Erythroblast (primary cell): Measurements from ENCODE around the gene SPINK4.

Experiments used
- DNase-seq, 2 experiments: peaks; one replicate each; lab custom pipeline; 2025; lab: John Stamatoyannopoulos, UW
- GATA1 ChIP-seq: IDR thresholded peaks from 2 replicates; pipeline ENCODE4 v1.6.1; 2011; ENCODE audit warnings: low read depth, mild to moderate bottlenecking, control low read depth, low read length, moderate library complexity
- POLR2A ChIP-seq: IDR thresholded peaks from 2 replicates; pipeline ENCODE4 v1.6.1; 2011; ENCODE audit warnings: mild to moderate bottlenecking, low read length

Gene SPINK4

DNA sequence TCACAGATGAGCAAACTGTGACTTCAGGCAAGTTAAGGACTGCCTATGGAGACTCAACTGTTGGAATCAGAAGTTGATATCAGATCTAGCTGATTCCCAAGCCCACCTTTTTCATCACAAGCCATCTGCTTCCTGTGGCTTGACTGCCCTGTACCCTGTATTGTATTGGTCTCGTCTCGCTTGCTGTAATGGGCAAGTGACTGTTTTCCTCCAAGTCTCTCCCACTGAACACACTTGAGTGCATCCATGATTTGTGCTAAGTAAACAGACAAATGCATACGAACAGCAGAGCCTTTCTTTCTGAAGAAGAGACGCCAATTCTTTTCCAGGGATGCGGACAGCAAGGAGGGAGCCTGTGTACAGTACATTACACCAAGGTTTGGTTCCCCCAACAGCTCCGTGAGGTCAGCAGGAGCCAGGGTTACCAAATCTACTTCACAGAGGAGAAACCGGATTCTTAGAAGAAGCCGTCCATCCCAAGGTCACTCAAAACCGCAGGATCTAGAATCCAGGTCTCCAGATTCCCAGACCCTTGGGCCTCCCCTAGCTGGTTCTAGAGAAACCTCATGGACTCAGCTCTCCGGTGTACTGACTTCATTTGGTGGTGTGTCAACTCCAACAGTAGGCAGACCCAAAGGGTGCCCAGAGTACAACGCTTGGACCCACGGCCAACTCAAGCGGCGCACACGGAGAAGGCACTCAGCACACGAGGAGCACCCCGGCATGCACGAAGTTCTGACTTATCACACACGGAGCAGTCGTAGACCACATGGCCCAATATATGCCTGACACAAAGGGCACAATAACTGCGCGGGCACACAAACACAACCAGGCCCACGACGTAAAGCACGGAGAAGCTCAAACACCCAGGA is 23.4 kb downstream of the SPINK4 start:
- no peak for TF ChIP-seq GATA1
- TF ChIP-seq POLR2A, result no peak
- peak; percentile 73 to 77 for DNase-seq

DNA sequence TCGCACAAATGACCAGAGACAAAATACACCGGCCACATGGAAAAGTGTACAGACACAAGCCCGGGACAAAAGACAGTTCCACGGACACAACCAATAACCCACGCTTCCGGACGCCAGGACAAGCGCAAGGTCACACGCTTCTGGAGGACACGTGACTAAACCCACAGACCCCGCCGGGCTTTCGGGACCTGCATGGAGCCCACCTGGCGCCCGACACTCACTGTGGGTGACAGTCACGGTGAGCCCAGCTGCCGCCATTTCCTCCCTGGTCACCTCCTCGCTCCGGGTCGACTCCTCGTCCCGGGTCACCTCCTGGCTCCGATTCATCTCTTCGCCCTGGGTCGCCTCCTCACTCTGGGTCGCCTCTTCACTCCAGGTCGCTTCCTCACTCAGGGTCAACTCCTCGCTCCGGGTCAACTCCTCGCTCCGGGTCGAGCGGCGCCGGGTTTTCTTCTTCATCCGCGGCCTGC is 24.1 kb downstream of the SPINK4 start:
- peak; percentile 70 to 80 for DNase-seq
- TF ChIP-seq GATA1, result no peak
- no peak for TF ChIP-seq POLR2A

DNA sequence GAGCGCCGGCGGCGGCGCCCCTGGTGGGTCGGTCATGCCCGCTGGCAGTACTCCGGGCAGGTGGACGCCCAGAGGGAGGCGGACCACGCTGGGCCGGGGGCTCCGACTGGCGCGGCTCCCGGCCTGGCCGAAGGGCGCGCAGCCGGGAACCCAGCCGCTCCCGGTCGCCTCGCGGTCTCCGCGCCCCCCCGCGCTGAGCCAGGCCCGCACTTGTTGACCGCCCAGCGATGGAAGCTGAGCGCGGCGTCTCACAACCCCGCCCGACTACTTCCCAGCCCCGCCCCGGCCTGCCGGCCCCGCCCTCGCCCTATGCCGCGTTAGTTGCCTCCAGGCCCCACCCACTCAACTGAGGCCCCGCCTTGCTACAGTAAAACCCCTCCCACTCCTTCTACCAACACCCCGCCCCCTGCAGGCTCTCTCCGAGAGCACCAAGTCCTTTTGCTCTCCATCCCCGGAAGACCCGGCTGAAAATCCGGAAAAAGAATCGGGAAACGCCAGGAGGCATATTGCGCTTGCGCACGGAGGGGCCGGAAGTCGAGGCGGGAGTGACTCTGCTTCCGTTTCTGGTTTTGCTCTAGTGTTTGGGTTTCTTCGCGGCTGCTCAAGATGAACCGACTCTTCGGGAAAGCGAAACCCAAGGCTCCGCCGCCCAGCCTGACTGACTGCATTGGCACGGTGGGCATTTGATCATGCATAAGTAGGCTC is 24.7 kb downstream of the SPINK4 start, which contains the start of the genes BAG1 and CHMP5:
Gene BAG1, minus strand, starts transcription at position 236 of the 705 bp plus-strand sequence.
Gene CHMP5, plus strand, starts transcription at position 577 of the 705 bp plus-strand sequence. Its CDS starts 30 bp downstream, at position 607.
- TF ChIP-seq GATA1 (no peak), POLR2A (peak; percentile 75)

DNA sequence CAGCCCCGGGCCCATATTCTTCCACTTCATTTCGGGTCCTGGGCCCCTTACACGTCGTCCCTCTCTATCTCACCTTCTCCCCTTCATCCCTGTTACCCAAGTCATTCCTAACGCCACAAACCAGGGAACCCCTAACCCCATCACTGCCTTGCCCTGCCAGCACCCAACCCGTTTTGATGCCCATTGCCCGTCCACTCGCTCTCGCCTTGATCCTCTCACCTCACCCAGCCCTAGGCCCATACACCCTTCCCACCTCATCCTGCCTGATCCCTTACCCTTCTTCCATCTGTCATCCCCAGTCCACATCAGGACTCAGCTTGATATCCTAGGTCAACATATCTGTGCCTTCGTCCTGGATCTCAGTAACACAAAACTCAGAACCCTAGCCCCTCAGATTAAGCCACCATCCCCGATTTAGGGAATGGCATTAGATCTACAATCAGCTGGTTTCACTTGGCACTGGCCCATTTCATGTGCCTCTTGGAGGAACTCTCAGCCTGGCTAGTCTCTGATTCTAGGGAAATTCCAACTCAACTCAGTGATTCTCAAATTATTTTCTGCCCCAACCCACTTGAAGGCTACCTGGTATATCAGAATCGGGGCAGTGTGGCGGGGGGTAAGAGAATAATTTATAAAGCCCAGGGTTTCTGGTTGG is 25.4 kb downstream of the SPINK4 start:
- TF ChIP-seq POLR2A (no peak), GATA1 (no peak)
- DNase-seq, result no peak

More for the DNA sequence above, 24.7 kb downstream of the SPINK4 start, which contains the start of the genes BAG1 and CHMP5:
- peak; percentile 99 for DNase-seq

DNA sequence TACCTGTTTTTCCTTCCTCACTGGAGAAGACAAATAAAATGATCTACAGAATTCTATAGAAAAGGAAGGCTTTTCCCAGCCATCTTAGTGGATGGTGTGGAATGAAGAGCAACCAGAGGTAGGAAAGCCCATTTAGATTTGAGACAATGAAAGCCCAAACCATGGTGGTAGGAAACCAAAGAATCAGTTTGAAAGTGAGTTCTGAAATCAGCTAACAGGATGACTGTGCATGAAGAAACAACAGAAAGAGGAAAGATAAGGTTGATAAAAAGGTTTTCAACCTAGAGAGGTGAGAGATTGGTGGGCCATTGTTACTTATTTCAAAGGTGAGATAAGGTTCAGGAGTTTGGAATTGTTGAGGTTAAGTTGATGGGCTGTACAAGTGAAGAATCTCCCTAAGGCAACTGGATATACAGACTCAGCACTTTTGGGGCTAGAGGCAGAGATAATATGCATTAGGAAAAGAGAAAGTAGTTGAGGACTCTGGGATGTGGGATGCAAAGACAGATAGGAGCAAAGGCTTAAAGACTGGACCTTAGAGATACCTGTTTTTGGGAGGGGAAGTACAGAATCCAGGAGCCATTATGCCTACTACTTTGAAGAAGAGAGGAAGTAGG is 27.3 kb downstream of the SPINK4 start:
- no peak for DNase-seq
- TF ChIP-seq GATA1, result no peak
- no peak for TF ChIP-seq POLR2A

DNA sequence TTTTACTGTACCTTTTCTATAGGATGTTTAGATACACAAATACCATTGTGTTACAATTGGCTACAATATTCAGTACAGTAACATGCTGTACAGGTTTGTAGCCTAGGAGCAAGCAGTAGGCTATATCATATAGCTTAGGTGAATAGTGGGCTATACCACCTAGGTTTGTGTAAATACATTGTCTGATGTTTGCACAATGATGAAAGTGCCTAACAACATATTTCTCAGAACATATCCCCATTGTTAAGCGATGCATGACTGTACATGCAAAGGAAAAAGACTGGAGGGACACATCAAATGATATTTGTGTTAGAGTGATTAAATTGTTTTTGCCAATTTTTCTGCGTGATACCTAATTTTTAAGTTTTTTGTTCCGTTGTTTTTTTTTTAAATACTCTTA is 30.2 kb downstream of the SPINK4 start:
- TF ChIP-seq POLR2A (no peak), GATA1 (no peak)
- no peak for DNase-seq

DNA sequence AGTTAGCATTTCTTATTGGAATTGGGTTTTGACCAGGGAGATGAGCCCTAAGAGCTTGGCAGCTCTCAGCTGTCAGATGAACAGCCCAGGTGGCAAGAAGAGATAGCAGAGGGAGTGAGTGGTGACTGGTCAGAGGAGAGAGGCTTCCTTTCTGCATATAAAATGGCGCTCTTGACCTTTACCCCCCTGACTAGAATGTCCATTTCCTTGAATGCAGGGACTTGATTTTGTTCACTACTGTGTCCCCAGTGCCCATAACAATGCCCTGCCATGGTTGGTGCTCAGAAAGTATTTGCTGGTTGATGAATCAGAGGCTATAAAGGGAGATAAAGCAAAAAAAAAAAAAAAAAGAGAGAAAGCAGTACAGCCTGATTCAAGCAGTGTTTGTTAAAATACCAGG is 32.1 kb downstream of the SPINK4 start:
- no peak for TF ChIP-seq POLR2A
- no peak for TF ChIP-seq GATA1
- peak; percentile 75 to 81 for DNase-seq

DNA sequence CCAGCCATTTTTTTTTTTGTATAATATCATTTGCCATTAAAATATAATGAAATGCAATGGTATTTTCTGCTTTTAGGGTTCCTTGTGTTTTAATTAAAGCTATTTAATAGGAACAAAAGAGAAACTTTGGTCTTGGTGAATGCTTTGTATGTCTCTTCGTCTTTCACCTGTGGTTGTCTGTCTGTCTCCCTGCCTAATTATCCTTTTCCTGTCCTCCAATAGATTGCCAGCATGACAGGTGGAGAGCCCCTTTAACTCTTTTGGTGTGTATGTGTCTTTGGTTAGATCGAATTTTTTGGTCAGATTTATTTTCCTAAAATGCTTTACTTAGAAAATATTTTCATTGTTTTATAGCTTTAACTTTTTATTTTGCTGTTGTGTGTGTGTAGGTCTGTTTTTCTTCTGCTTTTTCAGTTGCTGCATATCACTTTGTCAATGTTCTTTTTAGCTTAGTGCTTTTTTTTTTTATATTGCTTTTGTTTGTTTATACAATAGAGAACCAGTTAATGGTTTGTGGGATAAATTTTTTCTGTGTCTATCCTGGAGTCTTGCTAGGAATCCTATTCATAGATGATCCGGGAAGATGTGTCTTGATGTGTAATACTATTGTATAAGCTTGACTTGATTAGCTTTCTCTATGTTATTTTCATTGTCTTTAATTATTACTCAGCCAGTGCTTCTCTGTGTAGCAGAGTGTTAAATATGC is 33.5 kb downstream of the SPINK4 start:
- DNase-seq, result no peak
- no peak for TF ChIP-seq POLR2A
- TF ChIP-seq GATA1, result no peak

DNA sequence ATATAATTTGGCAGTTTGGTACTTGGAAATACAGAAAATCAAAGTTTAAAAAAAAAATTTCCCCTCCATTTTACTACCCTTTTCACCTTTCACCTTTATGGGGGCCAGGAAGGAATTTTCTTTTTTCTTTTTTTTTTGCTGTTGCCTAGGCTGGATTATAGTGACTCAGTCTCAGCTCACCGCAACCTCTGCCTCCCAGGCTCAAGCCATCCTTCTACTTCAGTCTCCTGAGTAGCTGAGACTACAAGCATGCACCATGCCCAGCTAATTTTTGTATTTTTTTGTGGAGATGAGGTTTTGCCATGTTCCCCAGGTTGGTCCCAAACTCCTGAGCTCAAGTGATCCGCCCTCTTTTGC is 34.0 kb downstream of the SPINK4 start:
- TF ChIP-seq GATA1, result no peak
- TF ChIP-seq POLR2A, result no peak
- DNase-seq, result no peak

DNA sequence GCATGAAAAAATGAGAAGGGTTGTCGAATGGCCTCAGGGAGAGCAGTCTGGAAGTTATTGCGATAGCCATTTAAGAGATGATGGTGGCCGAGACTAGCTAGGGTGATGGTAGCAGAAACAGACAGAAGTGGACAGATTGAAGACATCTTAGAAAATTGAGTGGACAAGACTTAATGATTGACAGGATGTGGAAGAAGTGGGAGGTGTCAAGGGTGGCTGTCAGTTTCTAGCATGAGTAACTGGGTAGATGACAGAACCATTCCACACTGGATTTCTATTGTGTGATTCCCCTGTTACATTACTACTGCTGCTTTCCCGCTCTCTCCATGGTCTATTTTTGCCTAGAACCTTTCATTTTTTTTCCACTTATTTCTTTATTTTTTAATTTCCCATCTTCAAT is 37.5 kb downstream of the SPINK4 start:
- DNase-seq, result no peak
- TF ChIP-seq POLR2A, result no peak
- TF ChIP-seq GATA1, result no peak

DNA sequence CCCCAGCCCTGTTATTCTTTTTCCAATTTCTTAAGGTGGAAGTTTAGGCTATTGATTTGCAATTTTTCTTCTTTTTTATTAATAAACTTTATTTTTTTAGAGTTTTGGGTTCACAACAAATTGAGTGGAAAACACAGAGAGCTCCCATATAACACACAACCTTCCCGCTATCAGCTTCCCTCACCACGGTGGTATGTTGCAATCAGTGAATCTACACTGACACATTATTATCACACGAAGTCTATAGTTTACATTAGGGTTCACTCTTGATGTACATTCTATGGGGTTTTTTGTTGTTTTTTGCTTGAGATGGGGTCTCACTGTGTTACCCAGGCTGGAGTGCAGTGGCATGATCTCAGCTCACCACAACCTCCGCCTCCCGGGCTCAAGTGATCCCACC is 45.5 kb downstream of the SPINK4 start:
- no peak for DNase-seq
- TF ChIP-seq GATA1 (no peak), POLR2A (no peak)

DNA sequence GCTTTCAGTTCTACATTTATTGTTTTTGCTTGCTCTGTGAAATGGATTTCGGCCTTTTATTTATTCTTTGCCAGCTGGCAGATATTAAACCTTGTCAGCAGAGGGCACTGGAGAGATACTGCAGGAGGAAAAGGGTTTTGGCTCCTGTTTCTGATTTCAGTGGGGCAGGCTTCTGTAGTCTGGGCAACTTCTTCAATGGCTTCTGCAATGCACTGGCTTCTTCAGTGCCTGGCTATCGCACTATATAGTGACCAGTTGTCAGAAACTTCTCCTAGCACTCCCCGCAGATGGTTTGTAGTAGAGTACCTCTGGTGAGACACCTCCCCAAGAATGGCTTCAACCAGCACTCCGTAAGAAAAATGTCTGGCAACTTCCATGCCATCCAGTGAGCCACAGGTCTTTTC is 47.1 kb downstream of the SPINK4 start:
- TF ChIP-seq GATA1 (no peak), POLR2A (no peak)
- peak; percentile 77 to 82 for DNase-seq

DNA sequence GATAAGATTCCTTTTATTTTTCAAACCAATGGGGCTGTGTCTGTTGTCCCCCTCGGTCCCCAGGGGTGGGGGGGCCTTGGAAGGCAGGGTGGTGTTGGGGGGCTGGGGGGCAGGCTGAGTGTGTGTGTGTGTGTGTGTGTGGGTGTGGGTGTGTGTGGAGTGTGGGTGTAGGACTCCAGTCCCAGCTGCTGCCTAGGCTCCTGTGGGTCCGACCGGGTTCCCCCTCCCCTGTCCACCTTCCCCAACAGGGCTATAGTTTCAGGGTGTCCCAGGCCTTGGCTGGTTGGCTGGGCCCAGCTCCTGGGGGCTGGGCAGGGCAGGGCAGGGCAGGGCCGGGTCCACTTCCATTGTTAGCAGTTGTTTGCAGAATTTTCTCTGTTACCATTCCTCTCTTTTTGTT is 48.3 kb downstream of the SPINK4 start:
- TF ChIP-seq GATA1 (no peak), POLR2A (no peak)
- no peak for DNase-seq
